Hepatic stellate cell (primary cell): ENCODE data around the gene RAB38.

Experiments
- DNase-seq: peaks from one replicate; pipeline ENCODE4 v3.0.0; 2011; ENCODE audit warnings: low spot score

RAB38 gene

GRCh38 chr11:88103337-88104206, 71.7 kb downstream of the RAB38 start:
- DNase-seq: peak; percentile 6

GRCh38 chr11:88102598-88102934, 72.7 kb downstream of the RAB38 start:
- DNase-seq: no peak

- no peak for DNase-seq
These were observed 73.2 kb downstream of the RAB38 start for GRCh38 chr11:88101881-88102597.

GRCh38 chr11:88100151-88100550, 75.1 kb downstream of the RAB38 start:
- DNase-seq: no peak

DNA sequence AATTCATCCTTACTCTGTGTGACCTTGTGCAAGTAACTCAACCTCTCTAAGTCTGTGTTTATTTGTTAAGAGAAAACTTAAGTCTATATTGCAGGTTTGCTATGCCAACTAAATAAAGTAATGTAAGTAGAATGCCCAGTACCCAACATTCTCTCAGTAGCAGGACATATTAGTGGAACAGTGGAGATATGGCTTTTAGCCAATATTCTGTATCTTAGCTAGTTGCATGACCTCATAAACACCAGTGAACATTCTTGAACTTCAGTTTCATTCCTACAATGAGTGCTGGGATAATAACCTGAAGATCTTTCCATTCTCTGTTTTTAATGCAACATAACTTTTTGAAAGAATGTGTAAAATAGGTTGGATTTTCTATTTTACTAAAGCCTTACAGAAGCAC, 77.0 kb downstream of the RAB38 start:
- DNase-seq: no peak

- DNase-seq: no peak
These were observed 86.1 kb downstream of the RAB38 start for GRCh38 chr11:88089134-88089533.

GRCh38 chr11:88087337-88087736, 87.9 kb downstream of the RAB38 start:
- DNase-seq: no peak

GRCh38 chr11:88086297-88086696, 88.9 kb downstream of the RAB38 start:
- no peak for DNase-seq

- no peak for DNase-seq
These were observed 104.8 kb downstream of the RAB38 start for GRCh38 chr11:88070437-88070836.

DNA sequence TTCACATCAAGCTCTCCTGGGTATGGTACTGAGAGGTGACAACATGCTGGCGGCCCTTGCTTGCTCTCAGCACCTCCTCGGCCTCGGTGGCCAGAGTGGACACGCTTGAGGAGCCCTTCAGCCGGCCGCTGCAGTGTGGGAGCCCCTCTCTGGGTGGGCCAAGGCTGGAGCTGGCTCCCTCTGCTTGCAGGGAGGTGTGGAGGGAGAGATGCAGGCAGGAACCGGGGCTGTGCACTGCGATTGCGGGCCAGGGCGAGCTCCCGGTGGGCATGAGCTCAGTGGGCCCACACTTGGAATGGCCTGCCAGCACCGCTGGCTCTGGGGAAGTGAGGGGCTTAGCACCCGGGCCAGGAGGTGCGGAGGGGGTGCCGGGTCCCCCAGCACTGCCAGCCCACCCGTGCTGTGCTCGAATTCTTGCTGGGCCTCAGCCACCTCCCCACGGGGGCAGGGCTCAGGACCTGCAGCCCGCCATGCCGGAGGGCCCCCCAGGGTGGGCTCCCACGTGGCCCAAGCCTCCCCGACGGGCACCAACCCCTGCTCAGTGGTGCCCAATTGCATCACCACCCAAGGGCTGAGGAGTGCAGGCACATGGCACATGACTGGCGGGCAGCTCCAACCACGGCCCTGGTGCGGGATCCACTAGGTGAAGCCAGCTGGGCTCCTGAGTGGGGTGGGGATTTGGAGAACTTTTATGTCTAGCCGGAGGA, 106.2 kb downstream of the RAB38 start:
- DNase-seq: no peak

GRCh38 chr11:88066090-88066489, 109.2 kb downstream of the RAB38 start:
- DNase-seq: no peak

DNA sequence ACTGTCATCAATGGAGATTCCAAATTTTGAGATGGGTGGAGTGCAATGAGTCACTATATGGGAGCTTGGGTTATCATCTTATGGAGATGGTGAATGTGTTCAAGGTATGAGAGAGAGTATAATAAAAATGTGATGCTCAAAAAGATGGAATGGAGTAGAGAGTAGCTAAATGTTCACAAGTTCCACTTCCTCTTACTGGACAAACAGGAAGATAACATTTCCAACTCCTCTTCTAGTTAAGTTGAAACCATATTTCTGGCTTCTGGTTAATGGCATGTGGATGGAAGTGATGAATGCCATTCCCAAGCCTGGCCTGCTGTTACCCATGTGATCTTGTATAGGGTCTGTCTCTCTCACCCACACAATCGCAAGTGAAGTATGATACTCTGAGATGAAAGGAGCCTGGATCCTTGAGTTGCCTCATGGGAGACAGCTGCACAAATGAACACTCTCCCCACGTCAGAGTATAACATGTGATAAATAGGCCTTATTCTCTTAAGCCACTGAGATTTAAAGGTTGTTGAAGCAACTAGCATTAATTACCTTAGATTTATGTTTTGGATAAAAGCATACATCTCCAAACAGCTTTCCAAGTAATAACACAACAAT, 111.0 kb downstream of the RAB38 start:
- DNase-seq: no peak
